Subcutaneous adipose tissue (tissue), 4 donors: ENCODE data around the gene PLSCR5. TPM values are rescaled to one million over a fixed set of nuclear protein-coding genes. Genes with fewer than 3 reads are reported as not detected.

ENCODE experiments used
- total RNA-seq, 4 donors: library from RNA; depleted of rRNA; stranded (reverse); fragments of >200 nt; gene quantifications; one replicate each; pipeline ENCODE4 v1.1.0, GENCODE V29; 2016
- TF ChIP-seq, protein P1 (sequence below): fragments of 450-650 bp; IDR thresholded peaks from one replicate; pipeline ENCODE4 v1.5.1; 2016; ENCODE audit warnings: low read depth, mild to moderate bottlenecking, control low read depth, antibody characterized with exemption, moderate library complexity

Gene PLSCR5
- total RNA-seq, 4 donors from 2014 or later = not detected

DNA sequence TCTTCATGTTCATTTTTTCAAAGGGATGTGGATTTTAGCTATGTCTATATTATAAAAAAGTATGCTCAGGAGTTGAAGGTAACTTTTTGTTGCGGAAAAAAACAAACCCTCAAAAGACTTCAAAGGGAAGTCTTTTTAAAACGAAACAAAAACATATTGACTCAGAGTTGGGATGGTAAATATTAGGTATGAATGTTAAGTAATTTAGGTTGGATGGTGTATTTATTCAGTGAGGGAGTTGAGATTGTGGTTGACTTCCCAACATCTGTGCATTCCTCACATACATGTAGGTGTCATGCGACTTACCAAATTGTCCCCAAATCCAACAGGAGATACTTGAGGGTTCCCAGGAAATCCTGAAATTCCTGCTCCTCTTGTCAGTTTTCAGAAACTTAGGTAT, 32.7 kb upstream of the PLSCR5 start:
- TF ChIP-seq, protein P1, sequence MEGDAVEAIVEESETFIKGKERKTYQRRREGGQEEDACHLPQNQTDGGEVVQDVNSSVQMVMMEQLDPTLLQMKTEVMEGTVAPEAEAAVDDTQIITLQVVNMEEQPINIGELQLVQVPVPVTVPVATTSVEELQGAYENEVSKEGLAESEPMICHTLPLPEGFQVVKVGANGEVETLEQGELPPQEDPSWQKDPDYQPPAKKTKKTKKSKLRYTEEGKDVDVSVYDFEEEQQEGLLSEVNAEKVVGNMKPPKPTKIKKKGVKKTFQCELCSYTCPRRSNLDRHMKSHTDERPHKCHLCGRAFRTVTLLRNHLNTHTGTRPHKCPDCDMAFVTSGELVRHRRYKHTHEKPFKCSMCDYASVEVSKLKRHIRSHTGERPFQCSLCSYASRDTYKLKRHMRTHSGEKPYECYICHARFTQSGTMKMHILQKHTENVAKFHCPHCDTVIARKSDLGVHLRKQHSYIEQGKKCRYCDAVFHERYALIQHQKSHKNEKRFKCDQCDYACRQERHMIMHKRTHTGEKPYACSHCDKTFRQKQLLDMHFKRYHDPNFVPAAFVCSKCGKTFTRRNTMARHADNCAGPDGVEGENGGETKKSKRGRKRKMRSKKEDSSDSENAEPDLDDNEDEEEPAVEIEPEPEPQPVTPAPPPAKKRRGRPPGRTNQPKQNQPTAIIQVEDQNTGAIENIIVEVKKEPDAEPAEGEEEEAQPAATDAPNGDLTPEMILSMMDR = no peak

DNA sequence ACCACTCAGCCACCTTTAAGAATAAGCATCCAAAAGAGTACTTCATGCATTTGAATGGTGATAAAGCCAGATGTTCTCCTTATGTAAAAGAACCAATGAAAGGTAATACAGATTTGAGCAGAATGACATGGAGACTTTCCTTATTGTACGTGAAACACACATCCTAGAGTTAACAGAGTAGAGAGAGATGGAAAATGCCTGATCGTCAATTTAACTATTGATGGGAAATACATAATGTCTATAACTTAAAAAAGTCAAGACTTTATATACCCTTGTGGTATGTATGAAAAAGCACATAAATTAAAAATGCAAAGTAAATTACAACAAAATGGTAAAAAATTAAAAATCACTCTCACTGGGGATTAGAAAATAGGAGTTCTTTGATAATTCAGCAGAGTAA, 31.7 kb upstream of the PLSCR5 start:
- TF ChIP-seq, protein P1 = no peak

DNA sequence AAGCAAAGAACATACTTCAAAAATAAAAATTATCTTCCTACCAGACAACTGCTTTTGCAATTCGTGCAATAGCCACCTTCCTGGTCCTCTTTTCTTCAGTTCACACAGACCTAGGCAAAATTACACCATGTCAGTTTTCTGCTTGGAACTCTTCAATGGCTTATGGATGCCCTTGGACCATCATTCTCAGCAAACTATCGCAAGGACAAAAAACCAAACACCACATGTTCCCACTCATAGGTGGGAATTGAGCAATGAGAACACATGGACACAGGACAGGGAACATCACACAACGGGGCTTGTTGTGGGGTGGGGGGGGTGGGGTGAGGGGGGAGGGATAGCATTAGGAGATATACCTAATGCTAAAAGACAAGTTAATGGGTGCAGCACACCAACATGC, 29.2 kb upstream of the PLSCR5 start:
- TF ChIP-seq, protein P1 = no peak

DNA sequence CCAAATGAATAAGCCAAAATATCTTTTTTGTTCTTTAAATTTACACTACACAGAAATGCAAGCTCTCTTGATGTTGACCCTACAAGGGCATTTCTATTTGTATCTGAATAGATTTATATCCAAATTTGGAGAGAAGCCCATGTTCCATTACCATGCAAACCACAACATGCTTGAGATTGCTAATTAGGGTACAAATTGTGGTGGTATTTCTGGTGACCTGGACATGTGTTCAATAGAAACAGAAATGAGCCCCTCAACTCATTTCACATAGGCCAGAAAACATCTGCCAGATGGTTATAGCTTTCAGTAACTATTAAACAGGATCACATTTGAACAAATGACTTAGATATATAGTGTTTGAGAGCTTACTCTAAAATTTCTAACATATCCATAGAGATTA, 23.5 kb upstream of the PLSCR5 start:
- TF ChIP-seq, protein P1 = no peak

DNA sequence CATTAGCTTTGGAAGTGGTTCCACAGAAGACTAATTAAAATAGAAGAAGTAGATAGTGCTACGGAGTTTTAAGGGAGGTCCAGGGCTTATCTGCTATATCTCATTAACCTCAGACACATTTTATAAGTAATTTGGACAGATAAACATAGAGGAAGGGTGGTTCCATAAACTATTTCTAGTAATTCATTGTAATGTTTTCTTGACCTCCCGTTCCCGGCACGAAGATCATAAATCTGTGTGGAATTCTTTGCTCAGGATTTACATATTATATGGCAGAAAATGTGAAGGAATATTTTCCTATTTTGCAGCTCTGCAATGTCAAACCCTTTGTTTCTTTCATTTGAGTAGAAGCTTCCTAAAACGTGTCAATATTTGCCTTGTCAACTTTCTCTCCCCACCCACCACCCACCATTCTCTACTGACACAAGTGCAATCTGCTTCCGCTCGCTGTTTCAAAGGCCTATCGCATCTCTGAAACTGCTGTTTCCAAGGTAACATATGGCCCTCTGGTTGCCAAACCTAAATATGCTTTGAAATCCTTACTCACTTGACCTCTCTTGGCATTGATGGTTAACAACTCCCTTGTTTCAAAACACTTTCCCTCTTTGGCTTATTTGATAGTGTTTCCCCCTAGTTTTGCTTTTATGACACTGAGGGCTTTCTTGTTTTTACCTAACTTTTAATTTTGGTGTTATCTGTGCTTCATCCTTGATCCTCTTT, 21.4 kb upstream of the PLSCR5 start:
- TF ChIP-seq, protein P1 = no peak

DNA sequence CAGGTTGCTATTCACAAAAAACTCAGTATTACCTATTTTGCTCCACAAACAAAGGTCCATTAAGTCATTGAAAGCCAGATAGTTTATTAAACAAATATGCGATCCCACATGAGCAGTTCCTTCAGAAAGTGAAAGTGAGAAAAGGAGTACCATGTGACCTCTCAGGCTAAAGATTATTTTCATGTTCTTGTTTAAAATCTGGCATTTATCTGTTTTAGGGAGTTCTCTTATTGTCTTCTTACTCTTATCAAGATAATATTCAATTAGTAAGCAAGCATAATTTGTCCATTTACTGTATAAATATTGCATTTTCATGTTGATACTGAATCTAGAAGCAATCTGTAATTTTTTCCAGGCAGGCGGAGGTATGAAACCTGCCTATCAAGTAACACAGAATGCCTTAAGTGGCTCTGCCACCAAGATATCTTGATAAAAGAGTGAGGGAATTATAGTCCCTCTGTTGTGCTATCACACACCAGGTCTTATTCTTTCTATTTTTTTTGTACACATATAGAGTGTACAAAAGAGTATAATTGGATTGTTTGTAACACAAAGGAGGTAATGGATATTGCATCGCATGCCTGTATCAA, 20.1 kb upstream of the PLSCR5 start:
- TF ChIP-seq, protein P1 = no peak

DNA sequence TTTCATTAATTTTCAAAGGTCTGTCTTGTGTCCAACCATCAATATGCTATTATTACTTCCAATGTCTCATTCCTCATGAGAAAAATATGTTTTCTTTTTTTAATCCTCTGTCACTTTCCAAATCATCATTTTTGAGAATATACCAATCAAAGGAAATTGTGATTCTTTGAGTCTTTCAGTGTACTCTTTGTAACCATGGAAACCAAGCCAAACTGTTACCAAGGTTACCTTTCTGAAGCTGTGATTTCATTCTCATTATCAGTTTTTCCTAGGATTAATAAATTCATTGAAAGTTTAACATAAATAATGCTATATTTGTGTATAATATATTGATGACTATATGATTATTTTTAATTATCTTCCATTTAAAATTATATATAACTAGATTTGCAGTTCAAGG, 16.6 kb upstream of the PLSCR5 start:
- TF ChIP-seq, protein P1 = no peak
